GM21717 (cell line): ENCODE results near the gene TSPAN11.

ENCODE experiments used
- ATAC-seq: cut with Tn5 transposase; IDR thresholded peaks from one replicate; pipeline ENCODE4 v1.9.1; 2021; ENCODE audit warnings: mild to moderate bottlenecking, moderate library complexity; ENCODE audit not compliant: unreplicated experiment

The TSPAN11 gene

DNA sequence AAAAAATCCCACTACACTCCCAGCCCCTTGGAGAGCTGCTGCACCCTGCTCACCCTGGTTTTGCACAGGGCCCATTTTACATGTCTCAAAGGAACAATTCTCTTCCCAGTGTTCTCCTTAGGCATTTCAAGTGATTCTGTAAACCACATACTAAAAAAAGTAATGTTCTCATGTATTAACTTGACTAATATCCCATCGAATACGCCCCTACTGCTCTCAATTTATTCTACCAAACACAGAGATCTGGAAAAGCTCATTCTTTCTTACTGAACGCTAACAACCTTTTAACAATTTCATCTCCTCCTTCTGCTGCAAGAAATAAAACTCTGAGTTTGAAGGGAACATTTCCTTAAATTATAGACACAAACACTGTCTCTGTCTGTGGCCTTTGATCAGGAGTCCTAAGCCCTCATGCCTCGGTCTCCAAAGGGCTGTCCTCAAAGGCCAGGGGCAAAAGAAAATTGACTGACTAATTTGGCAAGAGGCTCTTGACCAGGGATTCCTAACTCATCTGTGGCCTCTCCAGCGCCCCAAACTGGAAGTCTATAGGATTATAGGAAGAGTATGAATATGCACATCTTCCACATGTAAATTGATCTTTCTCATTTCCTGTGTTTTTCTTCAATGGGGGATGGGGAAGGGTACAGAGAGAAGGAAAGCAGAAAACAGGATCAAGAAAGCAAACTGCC is 17.1 kb upstream of the TSPAN11 start:
- ATAC-seq: no peak

DNA sequence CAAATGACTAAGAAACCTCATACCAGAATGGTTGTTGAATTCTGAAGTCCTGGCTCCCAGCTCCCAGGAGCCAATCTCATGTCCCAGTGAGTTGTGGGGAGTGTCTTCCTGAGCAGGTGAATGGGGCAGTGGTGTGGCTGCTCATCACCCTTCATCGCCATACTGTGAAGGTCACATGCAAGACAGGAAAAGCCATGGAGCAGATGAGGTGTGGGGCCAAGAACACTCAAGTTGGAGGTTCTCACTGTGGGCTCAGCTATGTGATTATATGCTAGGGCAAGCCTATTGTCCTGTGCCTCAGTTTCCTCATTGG is 16.6 kb upstream of the TSPAN11 start:
- ATAC-seq: no peak

DNA sequence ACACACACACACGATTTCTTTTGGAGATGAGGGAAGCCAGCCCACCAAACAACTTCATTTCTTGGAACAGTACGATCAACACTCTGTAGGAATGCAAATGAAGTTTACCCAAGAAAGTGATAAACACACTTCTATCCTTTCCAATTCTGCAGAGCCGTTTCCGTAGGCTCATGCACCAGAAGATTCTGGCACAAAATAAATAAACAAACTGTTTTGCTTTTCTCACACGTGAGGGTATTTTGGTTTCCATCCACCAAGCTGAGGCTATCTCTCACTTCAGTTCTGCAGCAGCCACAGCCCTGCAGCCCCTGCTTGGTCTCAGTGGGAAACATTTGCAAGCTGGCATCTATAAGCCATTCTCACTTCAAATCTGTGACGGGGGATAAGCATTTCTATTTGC is 15.3 kb upstream of the TSPAN11 start:
- no peak for ATAC-seq

DNA sequence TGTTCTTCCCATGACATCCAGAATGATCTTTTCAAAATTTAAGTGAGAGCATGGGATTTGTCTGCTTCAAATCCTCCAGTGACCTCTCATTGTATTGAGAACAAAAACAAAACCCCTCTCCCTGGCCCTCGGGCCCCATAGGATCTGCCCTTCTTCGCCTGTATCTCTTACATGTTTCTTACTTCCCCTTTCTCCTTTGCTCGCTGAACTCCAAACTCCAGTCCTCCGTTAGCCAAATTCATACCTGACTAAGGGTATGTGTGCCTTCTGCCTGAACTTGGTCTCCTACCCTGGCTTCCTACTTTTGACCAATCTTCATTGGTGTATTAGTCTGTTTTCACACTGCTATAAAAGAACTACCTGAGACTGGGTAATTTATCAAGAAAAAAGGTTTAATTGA is 13.2 kb upstream of the TSPAN11 start:
- peak; percentile 90 for ATAC-seq

DNA sequence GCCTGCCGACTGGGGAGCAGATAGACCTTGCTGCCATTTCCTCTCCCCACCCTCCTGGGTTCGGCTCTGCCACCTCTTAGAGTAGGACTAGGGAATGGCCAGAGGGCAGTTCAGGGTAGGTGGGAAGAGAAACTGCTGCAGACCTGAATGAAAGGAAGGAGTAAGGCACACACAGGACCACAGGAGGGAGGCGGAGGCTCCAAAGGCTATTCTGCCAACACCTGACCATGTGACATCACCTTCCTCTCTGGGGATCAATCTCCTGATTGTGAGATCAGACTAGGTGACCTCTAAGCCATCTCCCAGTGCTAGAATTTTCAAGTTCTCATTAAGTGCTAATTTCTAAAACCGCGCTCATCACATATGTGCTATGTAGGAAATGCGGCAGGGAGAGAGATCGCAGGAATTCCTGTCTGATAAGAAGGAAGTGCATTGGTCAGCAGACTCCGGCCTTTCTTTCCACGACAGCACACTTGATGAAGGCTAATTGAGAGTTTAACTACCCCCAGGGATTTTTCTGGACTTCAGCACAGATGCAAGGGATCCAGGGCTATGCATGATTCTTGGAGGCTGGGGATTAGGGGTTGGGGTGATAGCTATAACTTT is 11.5 kb upstream of the TSPAN11 start:
- no peak for ATAC-seq

DNA sequence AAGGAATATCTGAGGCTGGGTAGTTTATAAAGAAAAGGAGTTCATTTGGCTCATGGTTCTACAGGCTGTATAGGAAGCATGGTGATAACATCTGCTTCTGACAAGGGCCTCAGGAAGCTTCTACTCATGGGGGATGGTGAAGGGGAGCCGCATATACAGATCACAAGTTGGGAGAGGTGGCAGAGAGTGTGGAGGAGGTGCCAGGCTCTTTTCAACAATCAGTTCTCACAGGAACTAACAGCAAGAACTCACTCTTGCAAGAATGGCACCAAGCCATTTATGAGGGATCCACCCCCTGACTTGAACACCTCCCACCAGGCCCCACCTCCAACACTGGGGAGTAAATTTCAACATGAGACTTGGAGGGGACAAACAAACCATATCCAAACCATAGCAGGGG is 3.5 kb upstream of the TSPAN11 start:
- no peak for ATAC-seq

DNA sequence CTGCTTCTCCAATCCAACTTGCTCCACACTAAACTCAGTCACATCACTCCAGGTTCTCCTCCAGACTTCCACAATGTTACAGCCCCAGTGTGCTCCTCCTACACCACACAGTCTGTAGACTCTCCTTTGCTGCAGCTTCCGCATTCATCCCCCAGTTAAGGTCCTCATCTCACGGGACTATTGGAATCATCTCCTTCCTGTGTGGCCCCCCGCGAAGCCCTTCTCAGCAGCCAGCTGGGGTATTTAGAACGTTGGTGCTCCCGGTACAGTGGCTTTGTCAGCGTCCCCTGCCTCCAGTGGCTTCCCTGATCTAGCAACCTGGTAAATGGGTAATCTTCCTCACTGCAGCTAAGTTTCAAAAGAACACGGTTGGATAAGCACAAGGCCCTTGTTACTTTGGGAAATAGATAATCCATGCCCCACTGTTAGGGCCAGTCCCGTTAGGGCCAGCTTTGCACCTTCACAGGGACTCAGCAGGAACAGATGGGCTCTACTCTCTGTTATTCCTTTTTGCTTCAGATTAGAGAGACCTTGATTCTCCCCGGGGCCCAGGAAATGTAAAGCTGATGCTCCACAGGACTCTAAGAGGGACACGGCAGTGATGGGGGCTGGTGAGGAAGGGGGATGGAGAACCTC is 823 bp upstream of the TSPAN11 start:
- no peak for ATAC-seq

DNA sequence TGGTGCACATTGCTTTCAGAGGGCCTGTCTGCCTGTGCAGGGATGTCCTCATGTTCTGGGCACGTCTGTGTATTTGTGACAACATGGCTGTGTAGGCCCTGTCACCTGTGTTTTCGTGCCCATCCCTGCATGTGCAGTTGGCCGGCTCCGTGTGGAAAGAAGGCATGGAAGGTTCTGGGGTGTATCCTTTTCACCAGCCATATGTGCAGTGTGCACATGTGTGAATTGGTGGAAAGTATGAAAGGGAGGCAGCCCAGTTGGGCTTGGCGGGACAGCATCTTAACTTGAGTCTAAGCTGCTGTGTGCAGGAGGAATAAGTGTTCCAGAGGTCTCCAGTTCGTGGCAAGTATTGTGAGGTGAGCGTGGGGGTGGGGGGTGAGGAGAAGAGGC is 669 bp downstream of the TSPAN11 start:
- ATAC-seq: no peak

DNA sequence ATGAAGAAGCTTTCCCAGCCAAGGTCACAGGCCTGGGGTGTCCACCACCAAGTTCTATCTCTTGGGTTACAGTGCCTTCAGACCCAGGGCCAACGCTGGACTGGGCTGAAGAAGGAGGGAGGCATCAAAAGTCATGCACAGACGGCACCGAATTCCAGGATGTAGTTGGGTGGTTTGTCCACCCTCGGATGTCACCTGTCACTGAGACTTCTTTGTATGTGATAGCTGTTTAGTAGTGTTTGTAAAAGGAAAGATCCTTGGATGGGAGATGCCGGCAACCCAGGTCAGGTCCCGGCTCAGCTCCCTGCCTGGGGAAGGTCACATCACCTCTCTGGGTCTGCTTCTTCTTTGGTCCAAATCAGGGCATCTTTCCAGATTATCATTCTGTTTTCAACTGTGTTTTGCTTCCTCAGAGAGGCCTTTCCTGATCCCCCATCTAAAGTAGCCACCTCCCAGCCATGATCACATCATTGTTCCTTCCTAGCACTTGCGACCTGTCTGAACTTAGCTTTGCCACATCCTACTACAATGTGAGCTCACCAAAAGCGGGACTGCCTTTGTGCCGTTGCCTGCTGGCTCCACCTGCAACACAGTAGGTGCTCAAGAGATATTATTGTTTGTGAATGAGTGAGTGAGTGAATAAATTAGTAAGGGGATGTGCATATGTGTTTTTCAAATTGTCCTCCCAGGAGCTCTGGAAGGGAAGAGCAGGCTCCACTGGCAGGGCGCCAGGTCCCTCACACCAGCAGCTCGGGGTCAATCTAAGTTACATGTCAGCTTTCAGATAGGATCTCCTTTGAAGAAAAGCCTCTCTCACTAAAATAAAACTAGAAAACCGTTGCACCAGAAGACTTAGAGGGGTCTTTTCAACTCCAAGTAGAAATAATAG is 2.1 kb downstream of the TSPAN11 start:
- ATAC-seq: no peak

DNA sequence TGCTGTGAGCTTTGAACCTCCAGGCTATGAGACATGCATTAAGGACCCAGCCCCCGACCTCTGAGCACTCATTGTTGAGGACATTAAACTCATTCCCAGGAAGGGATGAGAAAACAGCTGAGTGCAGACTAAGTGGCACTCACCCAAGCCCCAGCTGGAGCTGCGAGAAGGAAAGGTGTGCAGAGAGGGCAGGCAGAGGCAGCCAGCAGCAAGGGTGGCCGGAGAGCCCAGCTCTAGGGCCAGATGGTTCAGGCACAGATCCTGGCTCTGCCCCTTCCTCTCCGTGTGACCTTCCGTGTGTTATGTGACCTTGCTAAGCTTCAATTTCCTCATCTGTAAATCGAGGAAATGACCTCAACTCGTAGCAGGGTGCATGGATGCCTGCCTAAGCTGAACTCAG is 3.7 kb downstream of the TSPAN11 start:
- no peak for ATAC-seq

DNA sequence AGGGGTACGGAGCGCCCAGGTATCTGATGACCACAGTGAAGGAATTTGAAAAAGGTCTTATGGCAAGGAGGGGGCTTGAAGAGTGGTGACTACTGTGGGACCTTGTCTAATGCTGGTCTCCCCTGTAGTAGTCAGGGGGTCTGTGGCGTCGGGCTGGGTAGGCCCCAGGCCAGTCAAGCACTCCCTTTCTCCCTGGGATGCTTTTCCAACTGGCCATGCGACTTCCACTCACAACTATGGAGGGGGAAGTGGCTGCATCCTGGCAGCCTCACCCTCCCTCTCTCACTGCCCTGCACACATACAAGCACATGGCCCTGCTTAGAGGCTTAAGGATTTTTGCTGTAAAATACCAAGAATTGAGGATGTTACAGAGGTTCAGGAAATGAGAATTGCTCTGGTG is 4.1 kb downstream of the TSPAN11 start:
- no peak for ATAC-seq

DNA sequence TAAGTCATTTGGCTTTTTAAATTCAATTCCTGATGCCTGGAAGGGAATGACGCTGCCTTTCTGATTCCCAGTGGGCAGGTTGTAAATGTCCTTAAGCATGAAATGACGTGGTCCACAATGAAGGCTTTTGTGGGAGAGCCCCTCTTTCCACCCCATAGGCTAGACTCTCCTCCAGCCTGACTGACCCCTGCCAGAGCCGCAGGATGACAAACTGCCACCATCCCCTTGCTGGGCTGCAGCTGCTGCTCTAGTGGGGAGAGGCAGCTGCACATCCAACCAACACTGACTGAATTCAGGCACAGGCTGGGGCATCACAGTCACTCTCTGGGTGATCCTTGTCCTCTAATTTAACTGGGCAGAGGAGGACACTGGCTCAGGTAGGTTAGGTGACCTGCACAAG is 6.3 kb downstream of the TSPAN11 start:
- no peak for ATAC-seq

DNA sequence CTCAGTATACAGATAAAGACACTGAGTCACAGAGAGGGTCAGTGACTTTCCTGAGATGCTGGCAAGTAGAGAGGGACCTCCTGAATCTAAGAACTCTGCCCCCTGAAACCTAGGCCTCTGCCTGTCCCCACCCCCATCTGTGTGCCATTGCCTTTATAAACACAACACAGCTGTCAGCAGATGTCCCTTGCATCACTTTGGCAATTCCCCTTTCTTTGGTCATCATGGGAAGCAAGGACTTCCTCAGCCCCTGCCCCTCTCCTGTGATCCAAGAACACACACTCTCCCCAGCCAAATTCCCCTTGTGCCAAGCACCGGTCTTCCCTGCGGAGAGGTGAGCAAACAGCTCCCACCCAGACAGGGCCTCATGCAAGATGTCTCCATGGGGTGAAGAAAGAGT is 8.3 kb downstream of the TSPAN11 start:
- ATAC-seq: no peak

DNA sequence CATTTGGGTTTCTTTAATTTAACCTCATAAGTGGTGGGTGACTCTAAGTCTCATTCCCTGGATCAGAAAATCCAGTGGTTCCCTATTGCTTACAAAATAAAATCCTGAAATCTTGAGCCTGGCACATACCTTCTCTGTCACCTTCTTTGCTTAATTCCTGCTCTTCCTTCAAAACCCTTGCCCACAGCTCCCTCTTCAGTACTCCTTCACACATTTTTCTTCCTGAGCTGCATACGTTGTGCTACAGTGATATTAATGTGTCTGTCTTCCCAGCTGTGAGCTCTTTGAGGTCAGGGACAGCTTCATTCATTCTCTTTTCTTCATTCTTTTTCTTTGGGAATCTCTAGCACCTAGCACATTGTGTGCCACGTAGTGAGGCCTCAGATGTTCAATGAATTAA is 9.5 kb downstream of the TSPAN11 start:
- no peak for ATAC-seq

DNA sequence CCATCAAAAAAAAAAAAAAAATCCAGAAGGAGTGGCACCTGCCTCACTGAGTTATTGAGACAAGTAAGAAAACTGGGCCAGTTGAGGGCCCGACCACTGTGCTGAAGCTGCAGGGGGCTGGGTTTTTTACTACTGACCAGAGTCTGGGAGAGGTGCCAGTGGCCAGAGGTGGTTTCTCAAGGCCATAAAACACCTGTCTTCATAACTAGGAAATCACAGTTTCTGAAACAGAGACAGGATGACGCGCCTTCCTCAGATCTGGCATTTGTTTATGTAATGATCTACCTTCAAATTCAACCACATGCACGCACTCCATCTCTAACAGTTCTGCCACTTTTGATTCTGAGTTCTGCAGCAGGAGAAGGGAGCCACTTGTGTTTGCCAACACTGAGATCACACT is 12.7 kb downstream of the TSPAN11 start:
- ATAC-seq: no peak

DNA sequence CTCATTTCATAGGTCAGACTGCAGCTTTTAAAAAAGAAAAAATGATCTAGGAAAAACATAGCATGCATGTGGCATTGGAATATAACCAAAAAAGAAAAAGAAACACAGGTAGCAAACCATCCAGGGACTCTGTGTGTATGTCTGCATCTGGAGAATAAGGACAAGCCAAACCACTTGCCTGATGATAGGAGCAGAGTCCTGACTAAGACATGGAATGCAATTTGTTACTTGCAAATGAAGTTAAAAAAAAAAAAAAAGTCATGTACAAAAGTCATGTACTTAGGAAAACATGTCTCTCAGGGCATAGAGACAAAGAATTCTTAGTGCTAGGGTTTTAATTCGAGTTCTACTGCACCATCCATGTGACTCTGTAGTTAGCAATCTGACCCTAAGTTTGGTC is 15.9 kb downstream of the TSPAN11 start:
- ATAC-seq: no peak

DNA sequence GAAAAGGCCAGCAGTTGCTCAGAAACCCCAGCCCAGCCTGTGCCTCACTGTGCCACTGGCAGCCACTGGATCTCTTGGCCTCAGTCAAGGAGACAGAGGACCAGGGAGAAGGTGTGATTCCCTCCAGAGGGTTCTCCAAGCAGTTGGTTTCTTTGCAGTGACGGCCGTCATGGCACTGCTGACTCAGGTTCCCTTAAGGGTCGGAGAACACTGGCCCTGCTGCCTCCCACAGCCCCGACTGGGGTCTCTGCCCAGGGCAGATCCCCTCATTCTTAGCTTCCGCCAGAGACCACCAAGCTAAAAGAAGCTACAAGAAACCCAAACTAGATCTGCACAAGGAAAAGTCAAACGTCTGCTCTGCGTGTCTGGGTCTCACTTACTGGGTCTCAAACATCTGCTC is 16.4 kb downstream of the TSPAN11 start:
- no peak for ATAC-seq

DNA sequence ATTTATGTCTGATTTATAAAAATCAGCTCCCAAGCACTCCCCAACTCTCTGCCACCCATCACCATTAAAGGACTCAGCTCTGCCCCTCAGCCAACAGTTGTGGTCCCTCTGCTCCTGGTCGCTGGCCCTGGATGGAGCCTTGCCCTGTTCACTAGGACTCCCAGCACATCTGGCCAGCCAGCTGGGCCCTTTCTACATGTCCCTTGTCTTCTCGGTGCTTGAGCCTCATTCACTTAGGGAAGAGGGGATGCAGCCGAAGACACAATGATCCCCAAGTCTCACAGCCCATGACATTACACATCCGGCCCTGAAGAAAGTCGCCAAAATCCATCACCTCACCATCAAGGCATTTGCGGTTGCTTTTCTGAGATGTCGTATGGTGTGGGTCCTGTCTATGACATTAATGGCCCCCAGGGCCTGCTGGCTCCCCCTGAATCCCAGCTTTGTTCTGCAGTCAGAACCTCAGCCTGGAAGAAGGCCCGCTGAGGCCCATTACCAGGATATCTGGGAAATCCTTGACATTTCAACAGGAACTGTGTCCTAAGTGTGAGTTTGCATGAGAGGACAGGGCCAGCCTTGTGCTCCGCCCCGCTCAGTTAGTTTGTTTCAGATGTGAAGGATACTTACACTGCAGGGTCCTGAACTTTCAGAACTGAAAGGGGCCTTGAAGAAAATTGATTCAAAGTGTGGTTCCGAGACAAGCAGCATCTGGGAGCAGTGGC is 19.1 kb downstream of the TSPAN11 start:
- ATAC-seq: no peak

DNA sequence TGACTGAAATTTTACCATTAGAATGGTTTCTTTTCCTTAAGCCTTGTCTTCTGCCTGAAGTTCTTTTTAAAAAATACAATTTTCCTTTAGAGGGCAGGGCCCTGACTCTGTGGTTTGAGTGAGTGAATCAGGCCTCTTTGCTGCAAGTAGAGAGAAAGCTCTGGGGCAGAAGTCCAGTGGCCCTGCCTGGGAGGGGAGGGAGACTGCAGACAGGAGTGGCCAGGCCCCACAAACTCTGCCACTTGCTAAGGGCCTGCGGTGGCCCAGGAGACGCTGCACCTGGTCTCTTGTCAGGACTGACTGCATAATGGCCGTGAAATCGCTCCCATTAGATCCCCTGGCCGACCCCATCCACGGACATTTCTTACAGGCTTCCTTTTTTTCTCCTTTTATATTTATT is 25.5 kb downstream of the TSPAN11 start:
- no peak for ATAC-seq

DNA sequence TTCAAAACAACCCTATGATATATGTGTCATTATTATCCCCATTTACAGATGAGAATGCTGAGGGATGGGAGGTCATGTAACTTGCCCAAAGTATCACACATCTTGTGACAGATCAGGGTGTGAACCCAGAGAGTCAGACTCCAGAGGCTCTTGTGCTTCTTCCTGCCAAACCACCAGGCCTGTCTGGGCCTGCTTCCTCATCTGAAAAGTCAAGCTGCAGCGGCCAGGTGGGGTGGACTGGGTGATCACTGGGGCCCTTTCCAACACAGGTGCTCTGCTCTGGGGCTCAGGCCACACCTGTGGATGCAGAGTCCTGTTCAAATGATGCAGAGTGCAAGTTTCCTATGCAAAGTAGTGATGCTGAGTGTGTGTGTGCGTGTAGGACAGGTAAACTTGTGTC is 26.7 kb downstream of the TSPAN11 start:
- no peak for ATAC-seq
